Measurements from ENCODE around the gene ZHX3.

- TF ChIP-seq CTCF (conservative IDR thresholded peaks at IDR 0.05) (no peak), EZH2 (IDR thresholded peaks at IDR 0.05; ENCODE audit: low read depth) (no peak)
These were observed 30.2 kb upstream of the ZHX3 start for GRCh38 chr20:41347523-41348429.

All from PC-9 (cell line).